Stimulated activated CD4-positive, alpha-beta T cell treated with anti-CD3 and anti-CD28 coated beads, Interleukin-12 subunit alpha, Interleukin-12 subunit beta, amount 100 ng/mL, for 24 hours (primary cell): ENCODE data around the gene CHM.

Experiments used
- DNase-seq, 2 experiments: peaks; one replicate each; pipeline ENCODE4 v3.0.0-alpha.2; 2020; ENCODE audit warnings: low read depth in 2 of 2

Gene CHM

GRCh38 chrX:85907316-85907715 lies 140.0 kb downstream of the CHM start:
- DNase-seq = no peak

GRCh38 chrX:85906399-85906798 lies 141.0 kb downstream of the CHM start:
- no peak for DNase-seq

DNA sequence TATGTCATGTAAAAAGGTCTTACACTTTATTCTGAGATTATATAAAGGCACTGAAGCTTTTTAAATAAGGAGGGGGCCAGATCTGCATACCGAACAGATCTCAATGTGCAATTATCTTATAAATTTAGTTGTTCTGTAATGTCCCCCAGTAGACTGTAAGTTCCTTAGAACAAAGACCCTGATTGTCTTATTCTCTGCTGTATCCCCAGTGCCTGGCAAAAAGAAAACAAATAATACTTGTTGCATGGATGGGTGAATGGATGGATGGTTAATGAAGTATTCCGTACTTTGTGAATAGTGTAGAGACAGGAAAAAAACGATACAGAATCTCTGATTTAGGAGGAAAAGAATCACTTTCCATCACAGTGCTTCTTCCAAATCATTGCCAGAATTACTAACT lies 141.5 kb downstream of the CHM start:
- no peak for DNase-seq

DNA sequence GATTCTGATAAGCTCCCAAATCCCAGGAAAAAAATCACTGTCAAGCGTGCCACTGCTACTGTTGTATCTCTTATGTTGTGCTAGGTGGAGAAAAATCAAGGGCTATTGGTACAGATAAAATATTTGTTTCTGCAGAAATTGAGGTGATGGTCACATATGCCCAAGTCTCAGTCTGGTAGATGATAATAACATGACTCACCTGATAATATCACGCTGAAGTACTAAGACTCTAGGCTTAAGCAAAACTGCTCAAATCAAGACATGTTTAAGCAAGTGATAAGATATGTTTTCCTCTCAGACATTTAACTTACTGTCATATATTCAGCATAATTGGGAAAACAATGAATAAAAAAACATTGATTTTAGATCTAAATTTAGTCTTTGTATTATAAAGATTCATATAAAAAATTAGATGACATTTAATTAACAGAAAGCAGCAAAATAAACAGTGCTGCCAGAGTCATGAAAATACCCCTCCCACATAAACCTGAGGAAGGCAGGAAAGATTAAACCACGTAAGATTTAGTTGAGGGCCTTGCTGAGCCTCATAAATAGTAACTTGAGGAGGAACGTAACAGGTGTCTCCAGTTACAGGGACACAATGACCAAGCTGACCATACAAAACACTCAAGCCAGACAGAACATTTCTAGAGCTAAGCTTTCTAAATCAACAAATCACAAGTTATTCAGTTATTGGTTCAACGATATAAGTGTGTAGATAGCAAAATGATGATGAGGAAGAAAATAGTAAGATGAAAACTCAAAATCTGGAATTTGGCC lies 143.5 kb downstream of the CHM start:
- DNase-seq = no peak

- no peak for DNase-seq
Observed at GRCh38 chrX:85897362-85898126, 149.8 kb downstream of the CHM start.

DNA sequence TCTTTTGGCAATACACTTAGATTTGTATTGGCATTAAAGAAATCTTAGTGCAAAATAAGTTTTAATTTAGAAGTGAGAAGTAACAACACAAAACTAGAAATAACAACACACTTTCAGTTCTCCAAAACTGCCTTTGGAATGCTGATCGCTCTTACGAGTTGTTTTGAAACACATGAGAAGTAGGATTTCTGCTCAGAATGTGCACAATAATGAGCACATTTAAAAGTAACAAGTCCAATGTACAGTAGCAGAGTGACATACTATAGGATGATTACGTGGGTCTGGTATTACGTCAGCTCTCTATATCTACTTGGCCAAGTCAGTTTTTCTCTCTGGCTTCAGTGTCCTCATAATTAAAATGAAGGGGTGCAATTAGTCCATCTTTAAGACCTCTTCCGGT lies 164.8 kb downstream of the CHM start:
- DNase-seq = no peak

DNA sequence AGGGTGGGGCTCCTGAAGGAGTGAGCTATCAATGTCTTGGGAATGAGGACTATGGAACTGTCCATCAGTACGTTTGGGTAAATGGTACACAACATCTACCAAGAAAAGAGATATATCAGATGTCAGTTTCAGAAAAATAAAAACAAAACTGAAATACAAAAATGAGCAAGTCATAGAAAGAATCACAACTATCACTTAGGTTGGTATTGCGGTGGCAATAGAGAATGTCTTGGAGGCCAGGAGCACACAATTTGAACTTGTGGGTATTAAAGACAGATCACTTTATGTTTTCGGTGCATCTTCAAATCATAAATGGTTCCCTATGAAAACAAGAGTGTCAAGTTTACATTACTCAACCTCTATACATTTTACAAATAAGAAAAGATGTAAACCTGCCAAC lies 176.8 kb downstream of the CHM start:
- no peak for DNase-seq

GRCh38 chrX:85865324-85865723 lies 182.0 kb downstream of the CHM start:
- DNase-seq = no peak

DNA sequence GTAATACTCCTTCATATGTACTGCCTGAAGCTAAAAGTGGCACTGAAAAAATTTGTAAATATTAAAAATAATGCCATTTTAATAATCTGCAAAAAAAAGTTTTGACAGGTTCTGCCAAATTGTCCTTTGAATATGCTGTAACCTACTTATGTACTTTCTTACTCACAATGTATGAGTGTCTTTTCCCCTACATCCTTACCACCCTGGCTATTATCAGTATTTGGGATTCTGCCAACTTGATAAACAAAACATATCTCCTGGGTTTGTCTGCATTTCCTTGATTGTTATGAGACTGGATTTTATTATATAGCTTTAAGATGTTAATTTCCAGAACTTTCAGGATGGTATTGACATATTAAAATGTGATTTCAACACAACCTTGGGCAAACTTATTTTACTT lies 187.9 kb downstream of the CHM start:
- no peak for DNase-seq

GRCh38 chrX:85851418-85851817 lies 195.9 kb downstream of the CHM start:
- no peak for DNase-seq

DNA sequence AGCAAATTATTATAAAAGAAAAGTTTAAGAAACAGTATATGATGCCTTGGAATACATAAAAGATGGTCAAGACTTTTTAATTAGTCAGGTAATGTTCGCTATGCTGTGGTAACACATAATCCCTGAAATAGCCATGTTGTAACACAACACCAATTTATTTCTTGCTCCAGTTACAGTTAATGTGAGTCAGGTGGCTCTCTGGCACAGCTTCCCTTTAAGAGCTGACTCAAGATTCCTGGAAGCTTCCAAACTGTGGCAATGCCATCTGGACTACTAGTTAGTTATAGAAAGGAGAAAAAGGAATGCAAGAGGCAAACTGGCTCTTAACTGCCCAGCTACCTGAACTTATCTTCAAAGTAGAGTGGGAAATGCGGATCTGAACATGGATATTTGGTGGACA lies 210.5 kb downstream of the CHM start:
- no peak for DNase-seq

DNA sequence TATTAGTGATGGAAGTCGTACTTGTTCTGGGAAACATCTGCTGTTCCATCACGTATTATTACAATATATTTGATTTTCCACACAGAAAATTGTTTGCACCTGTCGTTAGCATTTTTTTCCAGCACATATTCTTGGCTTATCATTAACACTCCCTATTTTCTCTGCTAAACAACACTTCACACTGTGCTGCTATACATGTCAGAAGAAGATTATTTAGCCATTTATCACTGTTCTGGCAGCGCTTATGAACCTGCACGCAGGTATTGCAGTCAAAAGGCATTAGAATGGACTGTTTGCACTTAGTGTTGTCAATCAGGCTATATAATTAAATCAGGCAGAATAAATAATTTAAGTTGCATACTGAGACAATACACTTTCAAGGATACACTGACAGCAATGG lies 218.6 kb downstream of the CHM start:
- no peak for DNase-seq

DNA sequence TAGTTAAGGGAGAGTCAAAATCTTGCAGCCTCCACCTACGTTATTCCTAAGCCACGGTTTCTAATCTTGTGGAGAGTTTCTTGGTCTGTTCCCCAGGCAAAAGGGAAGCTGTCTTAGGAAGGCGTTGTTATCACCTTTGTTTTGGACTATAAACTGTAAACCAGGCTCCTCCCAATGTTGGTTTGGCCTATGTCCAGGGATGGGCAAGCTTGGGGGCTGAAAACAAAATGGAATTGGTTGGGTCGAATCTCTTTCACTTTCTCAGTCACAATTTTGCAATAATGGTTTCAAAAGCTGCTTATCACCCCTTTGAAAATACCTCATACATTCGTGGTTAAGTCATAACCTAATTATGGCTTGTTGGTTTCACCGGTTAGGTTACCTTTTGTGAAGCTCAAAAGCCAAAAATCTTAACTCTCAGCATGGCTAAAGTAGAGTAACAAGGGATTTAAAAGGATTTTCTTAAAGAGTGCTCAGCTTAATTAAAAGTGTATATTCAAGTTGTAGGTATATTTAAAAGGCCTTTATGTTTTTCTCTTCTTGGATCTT lies 232.1 kb downstream of the CHM start:
- DNase-seq = no peak
